Cardiac muscle cell (in vitro differentiated cells and primary cell): ENCODE measurements around the gene DLG2. TPM values are rescaled to one million over a fixed set of nuclear protein-coding genes. Genes with fewer than 3 reads are reported as not detected.

Experiments used
- DNase-seq, 2 donors: peaks; one replicate each; pipeline versions ENCODE4 v3.0.0 to v3.0.0-alpha.2; 2010 to 2017; ENCODE audit warnings: low read depth in 1 of 2, low spot score in 1 of 2
- H3K27ac ChIP-seq: fragments of 200-600 bp; sonication (generic); 2 replicates; pipeline ENCODE4 v1.5.1; 2016
- H3K27me3 ChIP-seq: fragments of 200-600 bp; sonication (generic); 2 replicates; pipeline ENCODE4 v1.6.0; 2016; ENCODE audit warnings: control low read depth
- H3K36me3 ChIP-seq: fragments of 200-600 bp; sonication (generic); 2 replicates; pipeline ENCODE4 v1.5.1; 2016; ENCODE audit warnings: control low read depth
- H3K4me1 ChIP-seq: fragments of 200-600 bp; sonication (generic); 2 replicates; pipeline ENCODE4 v1.8.1; 2017; ENCODE audit warnings: low read depth, mild to moderate bottlenecking, mixed run types
- H3K4me3 ChIP-seq: fragments of 200-600 bp; sonication (generic); 2 replicates; pipeline ENCODE4 v1.5.1; 2016; ENCODE audit warnings: mild to moderate bottlenecking
- H3K9me3 ChIP-seq: fragments of 200-600 bp; sonication (generic); 2 replicates; pipeline ENCODE4 v1.5.1; 2017; ENCODE audit warnings: low read depth, mild to moderate bottlenecking, control low read depth
- CTCF ChIP-seq: IDR thresholded peaks from 2 replicates; pipeline ENCODE4 v1.5.1; 2012; ENCODE audit warnings: low read depth, mild to moderate bottlenecking, low read length
- polyA plus RNA-seq: library from polyadenylated mRNA; unstranded; fragments of >200 nt; fragmentation: Nextera tagmentation; extraction: Ambion mirVana; gene quantifications from 2 replicates; pipeline ENCODE4 v1.2.1, GENCODE V29; 2016
- total RNA-seq: library from RNA; depleted of rRNA; stranded (reverse); fragments of >200 nt; gene quantifications from 2 replicates; pipeline ENCODE4 v1.2.3, GENCODE V29; 2016

DLG2 gene
- total and polyA plus RNA-seq, 2 experiments from 2014 or later = 3.5 to 15.9 TPM

DNA sequence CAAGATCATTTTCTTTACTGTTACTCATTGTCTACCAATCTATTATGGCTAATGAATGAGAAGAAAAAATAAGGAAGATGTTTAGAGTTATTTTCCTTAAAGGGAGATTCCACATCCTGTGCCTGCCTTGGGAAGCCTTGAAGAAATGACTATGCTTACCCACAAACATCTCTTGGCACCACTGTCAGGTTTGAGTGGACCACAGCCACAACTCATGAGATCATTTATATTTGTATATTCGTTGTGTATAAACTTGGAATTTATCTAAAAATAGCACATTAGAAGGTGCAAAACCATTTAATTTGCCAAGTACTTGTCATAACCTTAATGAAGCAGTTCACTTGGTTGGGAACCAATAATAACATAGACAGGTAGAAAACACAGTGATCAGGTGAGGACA lies 740.8 kb downstream of the DLG2 start:
- TF ChIP-seq CTCF = no peak
- Histone ChIP-seq H3K9me3 (no peaks in the 10 kb centered on the region), H3K27ac (no peak overlapping the region), H3K27me3 (no peaks in the 10 kb centered on the region), H3K4me3 (no peak overlapping the region), H3K36me3 (no peaks in the 10 kb centered on the region), H3K4me1 (peaks cover 4% of the 10 kb centered on the region)
- no peak for DNase-seq

GRCh38 chr11:84884836-84885235 lies 742.3 kb downstream of the DLG2 start:
- Histone ChIP-seq H3K27ac (no peak overlapping the region), H3K9me3 (no peaks in the 10 kb centered on the region), H3K27me3 (no peaks in the 10 kb centered on the region), H3K4me3 (no peak overlapping the region), H3K36me3 (no peaks in the 10 kb centered on the region), H3K4me1 (peaks cover 4% of the 10 kb centered on the region)
- no peak for DNase-seq
- no peak for TF ChIP-seq CTCF

- Histone ChIP-seq H3K9me3 (no peaks in the 10 kb centered on the region), H3K27ac (no peak overlapping the region), H3K27me3 (no peaks in the 10 kb centered on the region), H3K4me3 (no peak overlapping the region), H3K36me3 (no peaks in the 10 kb centered on the region), H3K4me1 (peaks cover 4% of the 10 kb centered on the region)
- no peak for TF ChIP-seq CTCF
- no peak for DNase-seq
Measured at GRCh38 chr11:84882056-84882455, 745.1 kb downstream of the DLG2 start.

DNA sequence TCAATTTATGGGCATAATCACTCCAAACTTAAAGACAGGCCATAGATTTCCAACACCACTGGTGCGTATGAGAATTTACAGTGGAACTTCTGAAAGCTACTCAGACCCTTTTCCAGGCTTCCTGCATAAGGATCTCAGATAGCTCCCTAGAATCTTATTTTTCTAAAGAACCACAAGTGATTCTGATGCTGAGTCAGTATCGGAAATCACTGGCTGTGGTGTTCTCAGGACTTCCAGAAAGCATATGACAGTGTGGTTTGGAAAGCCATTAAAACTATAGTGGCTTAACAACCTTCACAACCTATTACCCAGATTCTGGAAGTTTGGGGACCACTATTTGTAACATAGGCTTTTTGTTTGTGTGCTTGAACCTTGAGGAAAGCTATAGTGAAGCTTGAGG lies 756.0 kb downstream of the DLG2 start:
- no peak for DNase-seq
- H3K4me1 ChIP-seq = no peaks in the 10 kb centered on the region
- H3K27me3 ChIP-seq = no peaks in the 10 kb centered on the region
- H3K27ac ChIP-seq = no peak overlapping the region
- no peak overlapping the region for H3K4me3 ChIP-seq
- no peak for TF ChIP-seq CTCF
- H3K9me3 ChIP-seq = no peaks in the 10 kb centered on the region
- H3K36me3 ChIP-seq = no peaks in the 10 kb centered on the region

DNA sequence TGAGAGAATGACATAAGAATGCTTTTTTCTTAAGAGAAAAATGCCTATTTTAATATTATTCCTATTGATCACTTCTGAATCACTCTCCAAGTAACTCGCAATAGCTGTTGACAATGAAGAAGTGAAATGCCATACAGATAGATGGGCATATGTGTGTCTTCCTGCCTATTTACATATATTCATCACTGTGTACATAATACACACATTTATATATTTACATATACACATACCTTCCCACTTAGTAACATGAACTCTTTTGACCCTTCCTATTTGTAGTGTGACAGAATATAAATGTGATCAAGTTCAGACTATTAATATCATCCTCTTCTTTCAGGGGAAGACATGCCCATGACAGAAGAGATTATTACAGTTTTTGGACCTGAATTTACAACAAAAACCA lies 756.7 kb downstream of the DLG2 start:
- Histone ChIP-seq H3K9me3 (no peaks in the 10 kb centered on the region), H3K4me3 (no peak overlapping the region), H3K4me1 (no peaks in the 10 kb centered on the region), H3K36me3 (no peaks in the 10 kb centered on the region), H3K27ac (no peak overlapping the region), H3K27me3 (no peaks in the 10 kb centered on the region)
- no peak for DNase-seq
- no peak for TF ChIP-seq CTCF

- Histone ChIP-seq H3K4me1 (no peaks in the 10 kb centered on the region), H3K36me3 (no peaks in the 10 kb centered on the region), H3K27me3 (no peaks in the 10 kb centered on the region), H3K27ac (no peak overlapping the region), H3K9me3 (no peaks in the 10 kb centered on the region), H3K4me3 (no peak overlapping the region)
- no peak for TF ChIP-seq CTCF
- DNase-seq = no peak
Measured at GRCh38 chr11:84866922-84867321, 760.2 kb downstream of the DLG2 start.
